Cardiac muscle cell (in vitro differentiated cells and primary cell): ENCODE measurements around the gene PLA2G2D. TPM values are rescaled to one million over a fixed set of nuclear protein-coding genes. Genes with fewer than 3 reads are reported as not detected.

Experiments
- DNase-seq, 2 donors: peaks; one replicate each; pipeline versions ENCODE4 v3.0.0 to v3.0.0-alpha.2; 2010 to 2017; ENCODE audit warnings: low read depth in 1 of 2, low spot score in 1 of 2
- H3K27ac ChIP-seq: fragments of 200-600 bp; sonication (generic); 2 replicates; pipeline ENCODE4 v1.5.1; 2016
- H3K27me3 ChIP-seq: fragments of 200-600 bp; sonication (generic); 2 replicates; pipeline ENCODE4 v1.6.0; 2016; ENCODE audit warnings: control low read depth
- H3K36me3 ChIP-seq: fragments of 200-600 bp; sonication (generic); 2 replicates; pipeline ENCODE4 v1.5.1; 2016; ENCODE audit warnings: control low read depth
- H3K4me1 ChIP-seq: fragments of 200-600 bp; sonication (generic); 2 replicates; pipeline ENCODE4 v1.8.1; 2017; ENCODE audit warnings: low read depth, mild to moderate bottlenecking, mixed run types
- H3K4me3 ChIP-seq: fragments of 200-600 bp; sonication (generic); 2 replicates; pipeline ENCODE4 v1.5.1; 2016; ENCODE audit warnings: mild to moderate bottlenecking
- H3K9me3 ChIP-seq: fragments of 200-600 bp; sonication (generic); 2 replicates; pipeline ENCODE4 v1.5.1; 2017; ENCODE audit warnings: low read depth, mild to moderate bottlenecking, control low read depth
- CTCF ChIP-seq: IDR thresholded peaks from 2 replicates; pipeline ENCODE4 v1.5.1; 2012; ENCODE audit warnings: low read depth, mild to moderate bottlenecking, low read length
- polyA plus RNA-seq: library from polyadenylated mRNA; unstranded; fragments of >200 nt; fragmentation: Nextera tagmentation; extraction: Ambion mirVana; gene quantifications from 2 replicates; pipeline ENCODE4 v1.2.1, GENCODE V29; 2016
- total RNA-seq: library from RNA; depleted of rRNA; stranded (reverse); fragments of >200 nt; gene quantifications from 2 replicates; pipeline ENCODE4 v1.2.3, GENCODE V29; 2016

PLA2G2D gene
- total and polyA plus RNA-seq, 2 experiments from 2014 or later: not detected

GRCh38 chr1:20096840-20097447 is 22.4 kb downstream of the PLA2G2D start:
- no peak for DNase-seq
- Histone ChIP-seq H3K9me3 (no peaks in the 10 kb centered on the region), H3K27me3 (no peaks in the 10 kb centered on the region), H3K4me1 (no peaks in the 10 kb centered on the region), H3K27ac (no peak overlapping the region), H3K4me3 (no peak overlapping the region), H3K36me3 (no peaks in the 10 kb centered on the region)
- no peak for TF ChIP-seq CTCF

GRCh38 chr1:20095564-20096434 is 23.5 kb downstream of the PLA2G2D start:
- peak in 1 of 2 donors; percentile 65 for DNase-seq
- Histone ChIP-seq H3K4me1 (no peaks in the 10 kb centered on the region), H3K27me3 (no peaks in the 10 kb centered on the region), H3K27ac (no peak overlapping the region), H3K9me3 (no peaks in the 10 kb centered on the region), H3K36me3 (no peaks in the 10 kb centered on the region), H3K4me3 (no peak overlapping the region)
- no peak for TF ChIP-seq CTCF

GRCh38 chr1:20093940-20094391 is 25.4 kb downstream of the PLA2G2D start:
- H3K4me1 ChIP-seq: no peaks in the 10 kb centered on the region
- peak in 1 of 2 donors; percentile 72 for DNase-seq
- no peaks in the 10 kb centered on the region for H3K27me3 ChIP-seq
- no peak for TF ChIP-seq CTCF
- no peaks in the 10 kb centered on the region for H3K36me3 ChIP-seq
- H3K4me3 ChIP-seq: no peak overlapping the region
- H3K9me3 ChIP-seq: no peaks in the 10 kb centered on the region
- no peak overlapping the region for H3K27ac ChIP-seq

GRCh38 chr1:20093303-20093702 is 26.0 kb downstream of the PLA2G2D start:
- Histone ChIP-seq H3K4me3 (no peak overlapping the region), H3K4me1 (no peaks in the 10 kb centered on the region), H3K36me3 (no peaks in the 10 kb centered on the region), H3K27me3 (no peaks in the 10 kb centered on the region), H3K27ac (no peak overlapping the region), H3K9me3 (no peaks in the 10 kb centered on the region)
- no peak for TF ChIP-seq CTCF
- DNase-seq: no peak

GRCh38 chr1:20090641-20091040 is 28.7 kb downstream of the PLA2G2D start:
- Histone ChIP-seq H3K27me3 (no peaks in the 10 kb centered on the region), H3K9me3 (no peaks in the 10 kb centered on the region), H3K4me1 (no peaks in the 10 kb centered on the region), H3K36me3 (no peaks in the 10 kb centered on the region), H3K27ac (no peak overlapping the region), H3K4me3 (no peak overlapping the region)
- DNase-seq: no peak
- no peak for TF ChIP-seq CTCF
